Putamen (tissue), 1 donor: ENCODE data around the gene ANKRD23.
"Not testable (repeated sequence)": the region's sequence is repeated elsewhere in the genome, so short reads cannot be mapped to it uniquely, and the experiment has no call there.

Experiments used
- DNase-seq: peaks from one replicate; pipeline ENCODE4 v3.0.0-alpha.2; 2016; ENCODE audit warnings: low spot score

ANKRD23 gene

DNA sequence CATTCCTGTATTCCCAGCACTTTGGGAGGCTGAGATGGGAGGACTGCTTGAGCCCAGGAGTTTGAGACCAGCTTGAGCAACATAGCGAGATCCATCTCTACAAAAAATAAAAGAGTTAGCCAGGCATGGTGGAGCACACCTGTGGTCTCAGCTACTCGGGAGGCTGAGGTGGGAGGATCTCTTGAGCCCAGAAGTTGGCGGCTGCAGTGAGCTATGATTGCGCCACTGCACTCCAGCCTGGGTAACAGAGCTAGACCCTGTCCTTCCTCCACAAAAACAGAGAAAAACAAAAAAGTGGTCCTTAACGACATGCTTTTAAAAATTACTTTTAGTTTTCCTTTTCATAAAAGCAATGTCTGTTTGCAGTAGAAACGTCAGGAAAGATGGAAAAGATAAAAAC, 47.3 kb downstream of the ANKRD23 start:
- DNase-seq, result not testable (repeated sequence)

DNA sequence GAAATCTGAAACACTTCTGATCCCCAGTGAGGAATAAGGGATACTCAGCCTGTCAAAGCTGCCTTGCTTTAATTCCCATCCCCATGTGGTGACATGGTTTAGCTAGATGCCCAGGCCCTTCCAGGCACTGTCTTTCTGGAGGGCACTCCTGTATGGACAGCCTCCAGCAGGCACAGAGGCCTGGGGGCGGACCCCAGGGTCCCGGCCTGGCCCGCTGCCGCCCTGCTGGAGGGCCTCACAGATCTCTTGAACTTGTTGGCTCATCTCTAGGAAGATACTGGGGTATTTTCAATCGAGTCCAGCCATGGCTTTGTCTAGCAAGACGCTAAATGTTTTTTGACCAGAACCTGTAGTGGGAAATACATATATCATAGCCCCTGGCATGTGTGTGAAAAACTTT, 48.7 kb downstream of the ANKRD23 start:
- no peak for DNase-seq

DNA sequence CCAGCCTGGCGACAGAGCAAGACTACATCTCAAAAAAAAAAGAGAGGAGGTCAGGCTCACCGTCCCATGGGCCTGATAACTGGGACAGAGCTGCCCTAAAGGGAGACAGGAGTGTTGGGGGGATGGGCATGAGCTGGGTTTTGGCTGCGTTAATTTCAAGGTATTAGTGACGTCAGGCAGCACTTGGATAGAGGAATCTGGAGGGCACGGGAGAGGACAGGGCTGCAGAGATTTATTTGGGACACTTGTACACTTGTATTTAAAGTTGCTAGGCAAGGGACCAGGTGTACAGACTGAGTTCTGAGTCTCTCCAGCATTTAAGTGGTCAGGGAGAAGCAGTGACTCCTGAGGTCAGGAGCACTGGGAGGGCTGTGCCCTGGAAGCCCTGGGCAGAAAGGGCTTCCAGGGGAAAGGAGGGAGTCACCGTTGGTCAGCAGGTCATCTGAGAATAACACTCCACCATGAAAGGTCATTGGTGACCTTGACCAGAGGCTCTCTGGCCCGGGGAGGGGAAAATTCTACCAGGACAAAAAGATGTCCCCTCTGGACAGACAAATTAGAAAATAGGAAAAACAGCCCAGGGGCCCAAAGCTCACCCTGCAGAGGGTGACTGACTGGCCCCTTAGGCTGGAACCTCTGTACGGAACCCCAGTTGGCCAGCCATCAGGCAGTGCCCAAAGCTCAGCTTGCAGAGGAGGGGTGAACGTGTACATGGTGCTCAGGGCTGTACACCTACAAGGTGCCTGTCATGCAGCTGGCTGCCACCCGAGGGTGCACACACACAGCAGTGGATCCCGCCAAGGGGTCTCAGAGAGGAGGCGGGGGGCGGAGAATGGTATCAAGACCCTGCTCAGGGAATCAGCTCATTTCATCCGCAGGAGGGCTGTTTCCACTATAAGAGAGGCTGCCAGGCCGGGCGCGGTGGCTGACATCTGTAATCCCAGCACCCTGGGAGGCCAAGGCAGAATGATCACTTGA, 50.8 kb downstream of the ANKRD23 start:
- no peak for DNase-seq

DNA sequence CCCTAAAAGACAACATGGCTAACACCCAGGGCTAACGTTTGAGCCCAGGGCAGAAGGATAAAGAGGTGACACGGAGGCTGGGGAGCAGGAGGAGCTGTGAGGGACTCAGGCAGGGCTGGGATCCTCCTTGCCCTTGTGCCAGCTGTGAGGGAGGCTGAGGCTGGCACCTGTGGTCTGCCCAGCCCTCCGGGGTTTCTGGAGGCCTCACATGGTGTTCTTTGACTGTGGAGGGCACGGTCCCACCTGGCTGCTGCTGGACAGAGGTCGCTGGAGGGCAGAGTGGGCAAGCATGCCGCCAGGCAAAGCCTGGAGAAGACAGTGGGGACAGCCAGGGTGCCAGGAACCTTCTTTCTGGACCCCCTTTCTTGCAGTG, 54.6 kb downstream of the ANKRD23 start:
- no peak for DNase-seq

DNA sequence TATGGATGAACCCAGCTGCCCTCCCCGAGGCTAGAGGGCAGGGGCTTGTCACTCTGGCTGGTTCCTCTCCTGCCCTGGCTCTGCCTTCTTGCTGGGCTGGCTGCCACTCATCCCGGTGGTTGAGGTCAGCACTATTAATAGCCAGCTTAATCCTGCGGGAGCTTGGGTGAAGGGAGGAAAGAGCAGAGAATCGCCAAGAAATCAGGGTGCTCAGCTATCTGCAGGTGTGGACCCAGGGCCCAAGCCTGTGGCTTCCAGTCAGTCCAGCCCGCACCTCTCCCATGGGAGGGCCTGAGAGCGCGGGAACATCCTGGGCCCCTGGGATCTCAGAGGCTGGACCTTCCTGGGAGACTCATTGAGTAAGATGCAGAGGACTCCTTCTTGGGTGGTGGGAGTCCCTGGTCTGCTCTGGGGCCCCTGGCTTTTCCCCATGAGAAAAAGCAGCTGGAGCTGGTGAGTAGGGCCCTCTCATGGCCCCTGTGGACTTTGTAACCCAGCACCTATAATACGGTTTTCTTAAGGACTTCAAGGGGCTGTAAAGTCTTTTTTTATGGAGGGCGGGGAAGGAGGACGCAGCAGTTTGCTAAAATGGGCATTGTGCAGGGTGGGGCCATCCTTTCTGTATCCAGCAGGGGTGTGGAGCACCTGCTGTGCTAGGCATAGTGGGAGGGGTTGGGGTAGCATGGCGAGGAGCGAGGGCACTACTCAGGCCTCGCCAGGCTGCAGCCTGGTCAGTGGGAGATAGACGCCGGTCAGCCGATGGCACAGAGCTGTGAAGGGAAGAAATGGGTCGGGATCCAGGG, 55.2 kb downstream of the ANKRD23 start:
- no peak for DNase-seq
